ENCODE data around the gene RTP3. TPM values are rescaled to one million over a fixed set of nuclear protein-coding genes. Genes with fewer than 3 reads are reported as not detected.

The RTP3 gene
- total RNA-seq, 1 experiment from 2014 or later: not detected

DNA sequence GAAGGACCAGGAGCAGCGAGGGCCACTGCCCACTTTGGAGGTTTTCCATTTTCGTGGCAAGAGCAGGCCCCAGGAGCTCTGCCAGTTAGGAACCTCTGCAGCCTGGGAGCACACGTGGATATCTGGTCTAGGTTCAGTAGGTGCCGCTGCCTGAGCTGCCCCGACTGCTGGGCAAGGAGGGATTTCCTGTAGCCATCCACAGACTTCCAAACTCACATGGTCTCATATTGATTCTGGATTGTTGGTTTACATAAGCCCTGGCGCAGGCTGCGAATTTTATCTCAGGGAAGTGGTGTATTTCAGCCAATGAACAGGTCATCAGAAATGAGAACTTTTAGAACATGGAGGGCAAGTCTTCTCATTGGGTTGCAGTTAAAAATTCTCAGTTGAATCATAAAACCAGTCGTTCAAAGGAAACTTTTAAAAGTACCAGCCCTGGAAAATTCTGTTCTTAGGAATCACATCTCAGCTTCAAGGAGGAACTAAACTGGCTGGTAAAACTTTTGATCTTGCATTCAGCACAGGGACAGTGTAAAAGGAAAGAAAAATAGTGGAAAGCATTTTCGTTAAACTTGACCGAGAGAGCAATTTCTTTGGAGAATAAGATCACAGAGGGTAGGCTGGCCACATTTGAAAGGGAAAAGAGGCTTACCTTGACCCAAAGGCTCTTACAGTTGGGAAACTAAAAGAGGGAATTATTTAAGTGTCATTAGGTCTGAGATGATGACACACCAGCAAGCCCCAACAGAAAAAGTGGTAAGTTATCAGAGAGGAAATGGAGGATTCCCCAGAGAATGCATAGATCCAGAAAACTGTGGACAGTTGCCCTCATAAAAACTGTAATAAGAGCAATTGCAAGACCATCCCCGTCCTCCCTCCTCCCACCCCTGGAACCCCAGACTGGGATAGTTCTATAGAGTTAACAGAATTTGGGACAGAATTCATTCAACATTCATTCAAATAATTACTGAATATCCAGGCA is 6.4 kb upstream of the RTP3 start:
- POLR2A ChIA-PET: interaction anchor here (0.6 kb wide), 1 partner anchor 138 kb away, joined by 3 read pairs; no protein-coding TSS in a partner anchor
- no peak for ATAC-seq
- H3K79me2 ChIP-seq (ENCODE audit: insufficient read depth, low read length): no peaks in the 10 kb centered on the region

More for the DNA sequence above, 6.4 kb upstream of the RTP3 start:
- no TSS peak for BruUV-seq (replicated peaks)
- intact Hi-C loops (cut with micrococcal nuclease): no loop called here
- TF ChIP-seq CBX3 (IDR thresholded peaks at IDR 0.05; ENCODE audit: low read depth): no peak
- TF ChIP-seq ZBTB33 (IDR thresholded peaks at IDR 0.05; ENCODE audit: extremely low read depth, insufficient replicate concordance, low read length): no peak
- no peak for TF ChIP-seq RAD21 (IDR thresholded peaks at IDR 0.05; ENCODE audit: low read depth)
- TF ChIP-seq EZH2phosphoT487 (IDR thresholded peaks at IDR 0.05; ENCODE audit: borderline replicate concordance): no peak
- TF ChIP-seq SIN3A (IDR thresholded peaks at IDR 0.05; ENCODE audit: low read depth): no peak
- no peak for TF ChIP-seq CEBPB (IDR thresholded peaks at IDR 0.05; ENCODE audit: low read depth)
- TF ChIP-seq EZH2 (IDR thresholded peaks at IDR 0.05): no peak
- no peak for TF ChIP-seq POLR2A (IDR thresholded peaks at IDR 0.05; ENCODE audit: borderline replicate concordance, extremely low read depth, insufficient read depth, insufficient read length)
- no peaks in the 10 kb centered on the region for H4K20me1 ChIP-seq (ENCODE audit: insufficient read depth)
- no peak overlapping the region for H3K9ac ChIP-seq (ENCODE audit: low read length)
- H3K4me1 ChIP-seq (ENCODE audit: control insufficient read depth in 1 of 2, insufficient read depth in 2 of 2, low read length in 2 of 2): peaks cover 0 to 10% of the 10 kb centered on the region in 2 experiments; a peak in 1 of 4 replicates
- no peak overlapping the region for H3K4me2 ChIP-seq (ENCODE audit: low read length)
- no peaks in the 10 kb centered on the region for H3K27me3 ChIP-seq (ENCODE audit: insufficient read depth, low read length)
- no peak overlapping the region for H2AFZ ChIP-seq (ENCODE audit: low read depth, low read length, poor library complexity, severe bottlenecking)
- ChIA-PET CTCF (interaction anchor here (3.0 kb wide), 1 partner anchor 67 kb away, joined by 16 read pairs; no protein-coding TSS in a partner anchor), RAD21 (ENCODE audit: low non-redundant PET in 1 of 2, low total read pairs in 2 of 2, uncharacterized antibody in 2 of 2, unreplicated experiment in 2 of 2) (no interaction called here)
- H3K27ac ChIP-seq (ENCODE audit: low read depth, low read length): no peak overlapping the region
- no peak overlapping the region for H3K4me3 ChIP-seq (replicated peaks in 1 of 2; ENCODE audit: low read depth in 1 of 2, low read length in 2 of 2)
- H3K9me2 ChIP-seq (ENCODE audit: insufficient read depth): no peaks in the 10 kb centered on the region
- DNase-seq (ENCODE audit: low read depth, low spot score): no peak
- H3K36me3 ChIP-seq (ENCODE audit: control insufficient read depth in 1 of 2, insufficient read depth in 2 of 2, low read length in 2 of 2): no peaks in the 10 kb centered on the region
- no peaks in the 10 kb centered on the region for H3K9me3 ChIP-seq (ENCODE audit: control insufficient read depth in 1 of 2, insufficient read depth in 1 of 2, low read depth in 1 of 2, low read length in 2 of 2)
